ENCODE results near the gene PCDH9.

- TF ChIP-seq, protein P1, sequence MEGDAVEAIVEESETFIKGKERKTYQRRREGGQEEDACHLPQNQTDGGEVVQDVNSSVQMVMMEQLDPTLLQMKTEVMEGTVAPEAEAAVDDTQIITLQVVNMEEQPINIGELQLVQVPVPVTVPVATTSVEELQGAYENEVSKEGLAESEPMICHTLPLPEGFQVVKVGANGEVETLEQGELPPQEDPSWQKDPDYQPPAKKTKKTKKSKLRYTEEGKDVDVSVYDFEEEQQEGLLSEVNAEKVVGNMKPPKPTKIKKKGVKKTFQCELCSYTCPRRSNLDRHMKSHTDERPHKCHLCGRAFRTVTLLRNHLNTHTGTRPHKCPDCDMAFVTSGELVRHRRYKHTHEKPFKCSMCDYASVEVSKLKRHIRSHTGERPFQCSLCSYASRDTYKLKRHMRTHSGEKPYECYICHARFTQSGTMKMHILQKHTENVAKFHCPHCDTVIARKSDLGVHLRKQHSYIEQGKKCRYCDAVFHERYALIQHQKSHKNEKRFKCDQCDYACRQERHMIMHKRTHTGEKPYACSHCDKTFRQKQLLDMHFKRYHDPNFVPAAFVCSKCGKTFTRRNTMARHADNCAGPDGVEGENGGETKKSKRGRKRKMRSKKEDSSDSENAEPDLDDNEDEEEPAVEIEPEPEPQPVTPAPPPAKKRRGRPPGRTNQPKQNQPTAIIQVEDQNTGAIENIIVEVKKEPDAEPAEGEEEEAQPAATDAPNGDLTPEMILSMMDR (IDR thresholded peaks at IDR 0.05; ENCODE audit: insufficient read depth, low read length, poor library complexity, severe bottlenecking), result no peak
- no peak for TF ChIP-seq EZH2phosphoT487 (conservative IDR thresholded peaks at IDR 0.05; ENCODE audit: low read length)
Observed at GRCh38 chr13:67134417-67135129, 95.6 kb downstream of the PCDH9 start.

Measured in SU-DHL-6 (cell line).